Measurements from ENCODE around the gene CLECL1. TPM values are rescaled to one million over a fixed set of nuclear protein-coding genes. Genes with fewer than 3 reads are reported as not detected.

CLECL1 gene
- 1 to 10 TPM; 1.3 to 1.6 TPM for total RNA-seq

- peak; percentile 10 for ATAC-seq
- CTCF ChIA-PET = interaction anchor here (1.5 to 4.9 kb wide), 4 partner anchors 10 to 25 kb away, joined by 4 to 43 read pairs (median 7); no protein-coding TSS in a partner anchor
- peaks cover 57% of the 10 kb centered on the region for H3K4me1 Mint-ChIP-seq (ENCODE audit: low read depth)
Observed at GRCh38 chr12:9732921-9733461, at the start of gene CLECL1. CLECL1 (minus strand) TSS chr12:9733097.

DNA sequence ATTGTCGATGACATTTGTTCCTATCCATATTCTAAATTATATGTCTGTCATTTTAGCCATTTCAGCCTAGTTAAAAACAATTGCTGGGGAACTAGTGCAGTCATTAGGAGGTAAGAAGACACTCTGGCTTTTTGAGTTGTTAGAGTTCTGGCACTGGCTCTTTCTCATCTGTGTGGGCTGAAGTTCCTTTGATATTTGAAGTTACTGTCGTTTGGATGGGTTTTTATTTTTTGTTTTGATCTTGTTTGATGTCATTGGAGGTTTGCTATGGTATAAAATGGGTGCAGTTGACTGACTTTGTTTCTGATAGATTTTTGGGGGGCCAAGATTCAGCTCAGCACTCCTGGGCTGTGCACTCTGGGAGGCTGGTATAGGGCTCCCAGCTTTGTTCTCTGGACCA is 48.5 kb upstream of the CLECL1 start:
- Mint-ChIP-seq H3K36me3 (ENCODE audit: low read depth) (peaks cover 32% of the 10 kb centered on the region), H3K4me3 (no peak overlapping the region), H3K9me3 (ENCODE audit: insufficient read depth) (peaks cover 5% of the 10 kb centered on the region), H3K27me3 (ENCODE audit: low read depth) (no peaks in the 10 kb centered on the region), H3K27ac (peak overlapping the region; percentile 17), H3K4me1 (ENCODE audit: low read depth) (peaks cover 62% of the 10 kb centered on the region)
- ATAC-seq = no peak
- no peak for DNase-seq
- ChIA-PET CTCF (interaction anchor here (1.1 to 4.1 kb wide), 5 partner anchors 10 to 33 kb away, joined by 3 to 18 read pairs (median 4); no protein-coding TSS in a partner anchor), POLR2A (interaction anchor here (1.2 to 1.3 kb wide), 2 partner anchors 13 to 23 kb away, joined by 3 to 4 read pairs; no protein-coding TSS in a partner anchor)

More at GRCh38 chr12:9732921-9733461, at the start of gene CLECL1:
- no peak for DNase-seq
- no peaks in the 10 kb centered on the region for H3K27me3 Mint-ChIP-seq (ENCODE audit: low read depth)
- peak within 1 kb of the TSS; percentile 78 for H3K27ac Mint-ChIP-seq
- POLR2A ChIA-PET = interaction anchor here (1.1 to 2.1 kb wide), 3 partner anchors 26 to 85 kb away, joined by 3 to 7 read pairs (median 5); no protein-coding TSS in a partner anchor
- H3K9me3 Mint-ChIP-seq (ENCODE audit: insufficient read depth) = peaks cover 18% of the 10 kb centered on the region
- peaks cover 24% of the 10 kb centered on the region for H3K36me3 Mint-ChIP-seq (ENCODE audit: low read depth)
- H3K4me3 Mint-ChIP-seq = peak within 1 kb of the TSS; percentile 76

DNA sequence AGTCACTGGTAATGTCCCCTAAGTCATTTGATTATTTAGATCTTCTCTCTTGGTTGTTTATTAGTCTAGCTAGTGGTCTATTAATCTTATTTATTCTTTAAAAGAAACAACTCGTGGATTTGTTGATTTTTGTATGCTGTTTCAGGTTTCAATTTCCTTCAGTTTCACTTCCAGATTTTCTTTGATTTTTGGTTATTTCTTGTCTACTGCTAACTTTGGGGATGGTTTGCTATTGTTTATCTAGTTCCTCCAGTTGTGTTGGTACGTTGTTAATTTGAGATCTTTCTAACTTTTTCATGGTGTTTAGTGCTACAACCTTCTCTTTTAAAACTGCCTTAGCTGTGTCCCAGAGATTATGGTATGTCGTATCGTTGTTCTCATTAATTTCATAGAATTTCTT is 46.3 kb upstream of the CLECL1 start:
- Mint-ChIP-seq H3K36me3 (ENCODE audit: low read depth) (peaks cover 37% of the 10 kb centered on the region), H3K9me3 (ENCODE audit: insufficient read depth) (peaks cover 5% of the 10 kb centered on the region), H3K4me3 (no peak overlapping the region), H3K27me3 (ENCODE audit: low read depth) (no peaks in the 10 kb centered on the region), H3K27ac (no peak overlapping the region), H3K4me1 (ENCODE audit: low read depth) (peaks cover 74% of the 10 kb centered on the region)
- DNase-seq (no peak), ATAC-seq (no peak)
- ChIA-PET POLR2A (interaction anchor here (1.4 kb wide), 1 partner anchor 21 kb away, joined by 4 read pairs; no protein-coding TSS in a partner anchor), CTCF (interaction anchor here (4.1 kb wide), 1 partner anchor 10 kb away, joined by 18 read pairs; no protein-coding TSS in a partner anchor)

DNA sequence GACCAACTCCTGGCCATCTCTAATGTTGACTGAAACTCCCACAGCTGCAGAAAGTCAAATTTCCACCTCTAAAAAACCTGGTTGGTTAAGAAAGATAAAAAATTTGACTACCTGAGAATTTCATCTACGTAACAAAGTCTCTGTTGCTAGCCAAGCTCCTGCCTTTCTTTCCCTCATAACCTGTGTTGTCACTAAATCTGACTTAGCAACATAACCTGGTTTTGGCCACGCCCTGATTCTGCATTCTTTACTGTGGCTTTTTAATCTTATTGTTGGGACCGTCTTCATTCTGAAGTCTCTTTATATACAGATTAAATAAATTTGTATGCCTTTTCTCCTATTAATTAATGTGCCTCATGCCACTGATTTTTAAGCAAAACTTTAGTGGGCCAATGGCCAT is 43.9 kb upstream of the CLECL1 start:
- Mint-ChIP-seq H3K4me1 (ENCODE audit: low read depth) (peaks cover 94% of the 10 kb centered on the region), H3K36me3 (ENCODE audit: low read depth) (peaks cover 38% of the 10 kb centered on the region), H3K9me3 (ENCODE audit: insufficient read depth) (peaks cover 4% of the 10 kb centered on the region), H3K4me3 (no peak overlapping the region), H3K27me3 (ENCODE audit: low read depth) (no peaks in the 10 kb centered on the region), H3K27ac (no peak overlapping the region)
- ATAC-seq (no peak), DNase-seq (no peak)
- ChIA-PET POLR2A (interaction anchor here (0.7 to 3.0 kb wide), 4 partner anchors 9 to 37 kb away, joined by 3 to 23 read pairs (median 6); partner anchors contain the start of gene CD69), CTCF (interaction anchor here (0.8 to 2.5 kb wide), 4 partner anchors 17 to 37 kb away, joined by 3 to 17 read pairs (median 4); no protein-coding TSS in a partner anchor)

GRCh38 chr12:9773216-9773877 is 40.5 kb upstream of the CLECL1 start:
- ChIA-PET POLR2A (interaction anchor here (1.2 to 3.4 kb wide), 2 partner anchors 13 to 24 kb away, joined by 3 to 55 read pairs; partner anchors contain the start of gene CD69), CTCF (interaction anchor here (0.7 to 7.8 kb wide), 5 partner anchors 12 to 25 kb away, joined by 3 to 54 read pairs (median 6); partner anchors contain the start of gene CD69)
- peaks cover 87% of the 10 kb centered on the region for H3K4me1 Mint-ChIP-seq (ENCODE audit: low read depth)
- ATAC-seq (peak; percentile 77), DNase-seq (no peak)
- H3K27ac Mint-ChIP-seq = peak overlapping the region; percentile 69
- H3K9me3 Mint-ChIP-seq (ENCODE audit: insufficient read depth) = peaks cover 6% of the 10 kb centered on the region
- H3K4me3 Mint-ChIP-seq = peak overlapping the region; percentile 65
- H3K36me3 Mint-ChIP-seq (ENCODE audit: low read depth) = peaks cover 24% of the 10 kb centered on the region
- H3K27me3 Mint-ChIP-seq (ENCODE audit: low read depth) = no peaks in the 10 kb centered on the region

- POLR2A ChIA-PET = interaction anchor here (1.1 to 15.5 kb wide), 7 partner anchors 10 to 792 kb away, joined by 3 to 494 read pairs (median 103); partner anchors contain the start of genes CLEC2B and CLEC2D
Observed at GRCh38 chr12:9763025-9763424, 30.1 kb upstream of the CLECL1 start.

DNA sequence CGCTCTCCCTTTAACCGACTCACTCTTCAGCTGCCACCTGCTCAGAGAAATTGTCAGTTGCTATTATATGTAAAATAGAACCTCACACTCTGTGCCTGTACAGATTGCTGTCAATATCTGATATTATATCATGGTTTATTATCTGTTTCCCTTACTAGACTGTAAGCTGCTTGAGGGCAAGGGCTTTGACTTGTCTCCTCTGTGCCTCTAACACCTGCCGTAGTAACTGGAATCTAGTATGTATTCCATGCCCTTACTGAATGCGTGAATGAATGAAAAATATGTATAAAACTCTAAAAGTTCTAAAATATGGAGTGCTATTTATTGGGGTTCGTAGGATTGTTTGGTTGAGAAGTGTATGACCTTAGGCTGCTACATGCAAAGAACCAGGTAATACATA is 29.5 kb upstream of the CLECL1 start:
- Mint-ChIP-seq H3K36me3 (ENCODE audit: low read depth) (peaks cover 42% of the 10 kb centered on the region), H3K4me3 (peak overlapping the region; percentile 92), H3K4me1 (ENCODE audit: low read depth) (peaks cover 43% of the 10 kb centered on the region), H3K9me3 (ENCODE audit: insufficient read depth) (peaks cover 5% of the 10 kb centered on the region), H3K27me3 (ENCODE audit: low read depth) (no peaks in the 10 kb centered on the region), H3K27ac (peak overlapping the region; percentile 78)
- ChIA-PET POLR2A (interaction anchor here (1.1 to 15.5 kb wide), 11 partner anchors 9 to 795 kb away, joined by 3 to 494 read pairs (median 55); partner anchors contain the start of genes CLEC2B and CLEC2D), CTCF (interaction anchor here (0.9 to 17.2 kb wide), 7 partner anchors 9 to 115 kb away, joined by 3 to 855 read pairs (median 10); no protein-coding TSS in a partner anchor)
- DNase-seq = peak; percentile 18
- ATAC-seq = no peak

More at GRCh38 chr12:9763025-9763424, 30.1 kb upstream of the CLECL1 start:
- Mint-ChIP-seq H3K4me3 (no peak overlapping the region), H3K27ac (no peak overlapping the region), H3K4me1 (ENCODE audit: low read depth) (peaks cover 48% of the 10 kb centered on the region), H3K9me3 (ENCODE audit: insufficient read depth) (peaks cover 5% of the 10 kb centered on the region), H3K27me3 (ENCODE audit: low read depth) (no peaks in the 10 kb centered on the region), H3K36me3 (ENCODE audit: low read depth) (peaks cover 35% of the 10 kb centered on the region)
- CTCF ChIA-PET = interaction anchor here (0.9 to 17.2 kb wide), 4 partner anchors 9 to 115 kb away, joined by 3 to 855 read pairs (median 50); no protein-coding TSS in a partner anchor
- ATAC-seq (no peak), DNase-seq (peak; percentile 21)

- H3K36me3 Mint-ChIP-seq (ENCODE audit: low read depth) = peaks cover 47% of the 10 kb centered on the region
Observed at GRCh38 chr12:9761419-9761781, 28.5 kb upstream of the CLECL1 start.

DNA sequence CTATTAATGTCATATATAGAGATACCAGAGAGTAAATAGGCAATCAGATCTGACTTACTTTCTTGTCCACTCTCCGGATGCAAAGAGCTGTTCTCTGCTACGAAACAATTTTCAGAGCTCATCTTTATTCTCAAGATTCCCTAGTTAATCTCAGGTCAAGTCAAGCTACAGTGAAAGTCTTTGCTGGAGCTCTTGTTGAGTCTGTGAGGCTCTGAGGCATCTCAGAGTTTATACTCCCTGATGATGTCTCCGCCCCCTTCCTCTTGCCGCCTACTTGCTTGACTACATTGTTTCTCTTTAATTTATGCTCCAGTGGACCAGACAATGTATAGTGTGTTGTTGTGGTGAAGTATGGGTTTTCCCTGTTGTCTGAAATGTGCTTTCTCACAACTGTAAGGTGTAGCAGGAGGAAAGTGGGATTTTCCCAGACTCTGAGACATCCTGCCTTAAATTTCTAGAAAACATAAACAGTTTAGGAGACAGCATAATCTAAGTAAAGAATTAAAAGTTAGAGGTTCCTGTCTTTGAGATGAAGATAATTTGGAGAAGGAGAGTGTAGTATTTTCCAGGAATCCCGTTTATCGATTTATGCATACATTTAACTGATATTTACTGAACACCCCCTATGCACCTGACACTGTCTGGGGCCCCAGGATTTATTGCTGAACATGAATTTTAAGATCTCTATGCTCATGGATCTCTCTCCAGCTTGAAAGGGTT is 28.0 kb upstream of the CLECL1 start, which contains the start of gene CD69:
Gene CD69, minus strand, starts transcription at position 203 of the 720 bp plus-strand sequence. Its CDS starts 81 bp downstream, at position 122.
- POLR2A ChIA-PET = interaction anchor here (0.6 to 15.5 kb wide), 32 partner anchors 8 to 798 kb away, joined by 3 to 494 read pairs (median 8); partner anchors contain the start of genes CLEC2B and CLEC2D
- Mint-ChIP-seq H3K27ac (peak within 1 kb of the TSS; percentile 94), H3K27me3 (ENCODE audit: low read depth) (no peaks in the 10 kb centered on the region), H3K4me3 (peak within 1 kb of the TSS; percentile 92), H3K4me1 (ENCODE audit: low read depth) (peaks cover 39% of the 10 kb centered on the region), H3K9me3 (ENCODE audit: insufficient read depth) (peaks cover 5% of the 10 kb centered on the region), H3K36me3 (ENCODE audit: low read depth) (peaks cover 51% of the 10 kb centered on the region)
- peak; percentile 92 for DNase-seq
- ATAC-seq = peak; percentile 60
- CTCF ChIA-PET = interaction anchor here (0.6 to 17.2 kb wide), 12 partner anchors 10 to 179 kb away, joined by 3 to 855 read pairs (median 8); partner anchors contain the start of genes CLEC2B and CLEC2D

More at GRCh38 chr12:9761419-9761781, 28.5 kb upstream of the CLECL1 start:
- no peaks in the 10 kb centered on the region for H3K27me3 Mint-ChIP-seq (ENCODE audit: low read depth)
- CTCF ChIA-PET = interaction anchor here (1.3 to 17.2 kb wide), 9 partner anchors 11 to 106 kb away, joined by 4 to 855 read pairs (median 12); partner anchors contain the start of gene CLEC2B
- DNase-seq (no peak), ATAC-seq (peak; percentile 3)
- POLR2A ChIA-PET = interaction anchor here (0.8 to 15.5 kb wide), 21 partner anchors 8 to 796 kb away, joined by 4 to 494 read pairs (median 23); partner anchors contain the start of genes CLEC2B and CLEC2D
- peaks cover 5% of the 10 kb centered on the region for H3K9me3 Mint-ChIP-seq (ENCODE audit: insufficient read depth)
- H3K4me1 Mint-ChIP-seq (ENCODE audit: low read depth) = peaks cover 36% of the 10 kb centered on the region
- peak overlapping the region; percentile 94 for H3K27ac Mint-ChIP-seq
- peak overlapping the region; percentile 92 for H3K4me3 Mint-ChIP-seq

DNA sequence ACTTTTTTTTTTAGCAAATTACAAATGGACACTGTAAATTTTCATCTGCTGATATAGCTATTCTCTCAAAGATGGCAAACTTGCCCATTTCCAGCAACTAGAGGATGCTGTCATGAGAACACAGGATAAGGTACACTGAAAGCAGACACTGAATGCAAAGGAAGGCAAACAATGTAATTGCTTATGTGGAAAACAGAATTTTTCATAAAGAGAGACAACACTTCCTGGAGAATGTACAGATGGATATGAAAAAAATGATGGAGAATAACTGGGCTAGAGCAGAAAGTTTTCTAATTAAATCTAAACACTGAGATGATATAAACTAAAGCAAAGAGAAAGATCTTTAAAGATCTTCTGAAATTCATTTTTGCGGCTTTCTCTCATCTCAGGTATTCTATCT is 27.2 kb upstream of the CLECL1 start:
- ChIA-PET POLR2A (interaction anchor here (0.6 to 15.5 kb wide), 31 partner anchors 9 to 799 kb away, joined by 3 to 494 read pairs (median 10); partner anchors contain the start of genes CLEC2B and CLEC2D), CTCF (interaction anchor here (0.6 to 17.2 kb wide), 11 partner anchors 9 to 180 kb away, joined by 3 to 855 read pairs (median 10); partner anchors contain the start of genes CLEC2B and CLEC2D)
- DNase-seq (no peak), ATAC-seq (no peak)
- Mint-ChIP-seq H3K27ac (peak overlapping the region; percentile 94), H3K36me3 (ENCODE audit: low read depth) (peaks cover 59% of the 10 kb centered on the region), H3K27me3 (ENCODE audit: low read depth) (no peaks in the 10 kb centered on the region), H3K4me3 (peak overlapping the region; percentile 92), H3K4me1 (ENCODE audit: low read depth) (peaks cover 40% of the 10 kb centered on the region), H3K9me3 (ENCODE audit: insufficient read depth) (peaks cover 5% of the 10 kb centered on the region)
